Measurements from ENCODE around the gene AKAP13.

DNA sequence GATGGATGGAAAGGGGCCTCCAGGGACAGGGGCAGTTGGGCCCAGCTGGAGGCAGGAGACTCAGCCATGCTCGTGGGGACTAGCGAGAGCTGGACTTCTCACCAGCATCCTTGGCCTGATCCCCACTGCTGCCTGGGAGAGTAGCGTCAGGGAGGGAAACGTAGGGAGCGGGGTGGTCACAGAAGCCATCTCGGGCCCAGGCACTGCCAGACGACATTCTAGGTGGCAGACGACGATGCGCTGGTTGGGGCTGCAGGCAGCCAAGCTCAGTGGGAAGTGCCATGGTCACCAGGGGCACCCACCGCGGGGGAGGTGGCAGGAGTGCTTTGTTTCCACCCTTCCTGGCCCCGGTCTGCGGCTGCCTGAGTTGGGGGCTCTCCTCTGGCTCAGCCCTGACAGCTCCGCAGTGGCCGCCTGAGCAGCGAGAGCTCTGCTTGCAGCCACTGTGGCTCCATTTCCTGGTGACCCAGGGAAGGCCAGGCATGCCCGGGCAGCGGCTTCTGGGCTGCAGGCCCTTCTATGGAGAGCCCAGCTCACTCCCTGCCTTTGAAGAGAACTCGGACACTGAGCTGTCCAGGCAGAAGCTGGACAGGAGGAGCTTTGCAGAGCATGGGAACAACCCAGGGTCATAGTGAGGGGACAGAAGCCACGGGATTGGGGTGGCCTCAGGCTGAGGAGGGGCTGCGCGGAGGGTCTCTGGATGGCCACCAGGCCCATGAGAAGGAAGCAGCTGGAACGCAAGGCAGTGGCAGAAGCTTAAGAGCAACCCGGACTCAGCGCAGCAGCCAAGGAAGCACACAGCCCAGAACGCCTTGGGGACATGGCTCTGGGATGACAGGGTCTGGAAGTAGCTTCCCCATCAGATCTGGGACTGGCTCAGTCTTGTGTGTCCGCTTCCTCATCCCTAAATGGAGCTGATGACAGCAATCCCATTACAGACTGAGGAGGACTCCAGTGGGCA is 383.6 kb downstream of the AKAP13 start:
- TF ChIP-seq, protein P1, sequence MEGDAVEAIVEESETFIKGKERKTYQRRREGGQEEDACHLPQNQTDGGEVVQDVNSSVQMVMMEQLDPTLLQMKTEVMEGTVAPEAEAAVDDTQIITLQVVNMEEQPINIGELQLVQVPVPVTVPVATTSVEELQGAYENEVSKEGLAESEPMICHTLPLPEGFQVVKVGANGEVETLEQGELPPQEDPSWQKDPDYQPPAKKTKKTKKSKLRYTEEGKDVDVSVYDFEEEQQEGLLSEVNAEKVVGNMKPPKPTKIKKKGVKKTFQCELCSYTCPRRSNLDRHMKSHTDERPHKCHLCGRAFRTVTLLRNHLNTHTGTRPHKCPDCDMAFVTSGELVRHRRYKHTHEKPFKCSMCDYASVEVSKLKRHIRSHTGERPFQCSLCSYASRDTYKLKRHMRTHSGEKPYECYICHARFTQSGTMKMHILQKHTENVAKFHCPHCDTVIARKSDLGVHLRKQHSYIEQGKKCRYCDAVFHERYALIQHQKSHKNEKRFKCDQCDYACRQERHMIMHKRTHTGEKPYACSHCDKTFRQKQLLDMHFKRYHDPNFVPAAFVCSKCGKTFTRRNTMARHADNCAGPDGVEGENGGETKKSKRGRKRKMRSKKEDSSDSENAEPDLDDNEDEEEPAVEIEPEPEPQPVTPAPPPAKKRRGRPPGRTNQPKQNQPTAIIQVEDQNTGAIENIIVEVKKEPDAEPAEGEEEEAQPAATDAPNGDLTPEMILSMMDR (IDR thresholded peaks at IDR 0.05), result no peak
- TF ChIP-seq FOSL2 (IDR thresholded peaks at IDR 0.05; ENCODE audit: borderline replicate concordance, low read depth) (no peak), RAD21 (IDR thresholded peaks at IDR 0.05; ENCODE audit: low read length) (no peak), JUND (IDR thresholded peaks at IDR 0.05) (no peak), POLR2AphosphoS5 (IDR thresholded peaks at IDR 0.05; ENCODE audit: low read depth, low read length) (no peak), EP300 (IDR thresholded peaks at IDR 0.05; ENCODE audit: borderline replicate concordance in 1 of 2, low read depth in 1 of 2, low read length in 1 of 2) (no peak), MXI1 (IDR thresholded peaks at IDR 0.05; ENCODE audit: low read depth, low read length) (no peak), GATA2 (CRISPR knock-in tag; IDR thresholded peaks at IDR 0.05) (peak; percentile 44)

Data from SK-N-SH (cell line).